Left lung (tissue), 10 donors: ENCODE measurements around the gene TBXA2R. TPM values are rescaled to one million over a fixed set of nuclear protein-coding genes. Genes with fewer than 3 reads are reported as not detected.

Experiments
- ATAC-seq: fragments of 200-7000 bp; cut with Tn5 transposase; one replicate; pipeline ENCODE4 v1.9.1; 2020; ENCODE audit warnings: moderate library complexity
- DNase-seq, 4 donors: peaks; one replicate each; pipeline ENCODE4 v3.0.0-alpha.2; 2013 to 2020
- H3K27ac ChIP-seq, 2 donors: fragments of 200-600 bp; sonication (generic) in 1 of 2; one replicate each; pipeline versions ENCODE4 v1.5.0 to v1.8.0; 2020 to 2021
- H3K27me3 ChIP-seq, 2 donors: fragments of 200-600 bp; sonication (generic) in 1 of 2; one replicate each; pipeline versions ENCODE4 v1.5.0 to v1.8.0; 2020 to 2021
- H3K36me3 ChIP-seq, 2 donors: fragments of 200-600 bp; sonication (generic) in 1 of 2; one replicate each; pipeline versions ENCODE4 v1.5.0 to v1.8.0; 2020 to 2021
- H3K4me1 ChIP-seq, 2 donors: fragments of 200-600 bp; one replicate each; pipeline ENCODE4 v1.8.0; 2021
- H3K4me3 ChIP-seq, 2 donors: fragments of 200-600 bp; sonication (generic) in 1 of 2; one replicate each; pipeline versions ENCODE4 v1.5.0 to v1.8.0; 2020 to 2021; ENCODE audit warnings: mild to moderate bottlenecking in 1 of 2
- H3K9me3 ChIP-seq, 2 donors: fragments of 200-600 bp; sonication (generic) in 1 of 2; one replicate each; pipeline versions ENCODE4 v1.5.0 to v1.8.0; 2020 to 2021
- CTCF ChIP-seq, 2 donors: fragments of 200-600 bp; sonication (generic) in 1 of 2; IDR thresholded peaks; one replicate each; pipeline versions ENCODE4 v1.5.0 to v1.8.0; 2021; ENCODE audit warnings: antibody characterized with exemption in 2 of 2
- intact Hi-C, 2 donors: fragments of 100-400 bp; cut with DNase I; formaldehyde crosslinking; loops; one replicate each; pipeline versions ENCODE4 v1.11.2 to v1.14.2; 2022
- polyA plus RNA-seq, 6 donors: library from polyadenylated mRNA; unstranded; fragments of 120-200 nt; gene quantifications; one replicate each; pipeline ENCODE4 v1.2.1, GENCODE V29; 2013; ENCODE audit not compliant: insufficient read length in 6 of 6
- total RNA-seq, 2 donors: library from RNA; stranded (reverse); fragmentation: NEBNext Ultra II Directional; extraction: Animal tissue kit (Norgen Biotek cat#: 25700); gene quantifications; one replicate each; pipeline ENCODE4 v1.2.1, GENCODE V29; 2021
- donor health status: DM: no; HTN: yes; CAD: no.
- donor health status: DM: no; HTN: no; CAD: no.

TBXA2R gene
- total and polyA plus RNA-seq, 8 donors, result 1.8 to 7.9 (median 3.6) TPM

- Histone ChIP-seq H3K4me3 (no peak overlapping the region), H3K27me3 (no peaks in the 10 kb centered on the region), H3K4me1 (peaks cover 0 to 22% of the 10 kb centered on the region in 2 donors), H3K9me3 (no peaks in the 10 kb centered on the region), H3K36me3 (peaks cover 0 to 67% of the 10 kb centered on the region in 2 donors), H3K27ac (no peak overlapping the region)
- TF ChIP-seq CTCF (IDR thresholded peaks at IDR 0.05), result no peak
- no peak for ATAC-seq
- intact Hi-C loops, result loop anchor here in 1 of 2 donors (10.0 kb wide), 1 partner anchor 69 kb away; no protein-coding TSS in a partner anchor
- DNase-seq, result no peak
Measured at GRCh38 chr19:3545669-3546034, 61.0 kb downstream of the TBXA2R start.

GRCh38 chr19:3544742-3545668, 61.7 kb downstream of the TBXA2R start:
- no peaks in the 10 kb centered on the region for H3K27me3 ChIP-seq
- peaks cover 0 to 22% of the 10 kb centered on the region in 2 donors for H3K4me1 ChIP-seq
- ATAC-seq (peak; percentile 82), DNase-seq (peak in 3 of 4 donors; percentile 44 to 97 (median 72))
- intact Hi-C loops, result loop anchor here in 1 of 2 donors (10.0 kb wide), 1 partner anchor 70 kb away; no protein-coding TSS in a partner anchor
- H3K36me3 ChIP-seq, result peaks cover 0 to 61% of the 10 kb centered on the region in 2 donors
- TF ChIP-seq CTCF (IDR thresholded peaks at IDR 0.05), result peak; percentile 84 to 96
- H3K4me3 ChIP-seq, result no peak overlapping the region
- no peaks in the 10 kb centered on the region for H3K9me3 ChIP-seq
- H3K27ac ChIP-seq, result no peak overlapping the region

Other genes with a start within 250 kb of the TBXA2R start
- gene NFIC, start 240.3 kb downstream of the TBXA2R start, total RNA-seq, result 100 to 1,000 TPM; 138 to 163 TPM
- 10 to 100 TPM; 37.2 to 64.0 (median 51.5) TPM for gene NFIC, start 240.3 kb downstream of the TBXA2R start, polyA plus RNA-seq
- not detected for gene SMIM24, start 126.3 kb downstream of the TBXA2R start, total RNA-seq
- gene SMIM24, start 126.3 kb downstream of the TBXA2R start, polyA plus RNA-seq, result 1 to 10 TPM in 5 of 6 donors, under 1 TPM in 1; 0.78 to 4.6 (median 1.8) TPM
- gene SMIM44, start 123.4 kb downstream of the TBXA2R start, total RNA-seq, result not detected
- not detected for gene SMIM44, start 123.4 kb downstream of the TBXA2R start, polyA plus RNA-seq
- gene DOHH, start 106.2 kb downstream of the TBXA2R start, total RNA-seq, result 10 to 100 TPM; 11.8 to 14.1 TPM
- gene DOHH, start 106.2 kb downstream of the TBXA2R start, polyA plus RNA-seq, result 1 to 10 TPM; 5.8 to 8.2 (median 7.3) TPM
- gene FZR1, start 100.6 kb downstream of the TBXA2R start, total RNA-seq, result 10 to 100 TPM; 33.4 to 39.5 TPM
- 10 to 100 TPM; 42.7 to 56.6 (median 51.4) TPM for gene FZR1, start 100.6 kb downstream of the TBXA2R start, polyA plus RNA-seq
- gene TEKTIP1, start 67.7 kb downstream of the TBXA2R start, total RNA-seq, result 1 to 10 TPM; 2.8 to 3.2 TPM
- 1 to 10 TPM; 3.6 to 7.5 (median 6.0) TPM for gene TEKTIP1, start 67.7 kb downstream of the TBXA2R start, polyA plus RNA-seq
- 10 to 100 TPM; 61.7 to 90.2 TPM for gene MFSD12, start 49.3 kb downstream of the TBXA2R start, total RNA-seq
- 10 to 100 TPM; 32.2 to 56.4 (median 43.2) TPM for gene MFSD12, start 49.3 kb downstream of the TBXA2R start, polyA plus RNA-seq
- gene HMG20B, start 33.9 kb downstream of the TBXA2R start, total RNA-seq, result 10 to 100 TPM; 50.9 to 74.8 TPM
- gene HMG20B, start 33.9 kb downstream of the TBXA2R start, polyA plus RNA-seq, result 100 to 1,000 TPM in 1 of 6 donors, 10 to 100 TPM in 5; 75.3 to 104 (median 90.9) TPM
- 1 to 10 TPM; 3.1 TPM for gene GIPC3, start 21.4 kb downstream of the TBXA2R start, total RNA-seq
- 1 to 10 TPM; 4.0 to 8.5 (median 5.1) TPM for gene GIPC3, start 21.4 kb downstream of the TBXA2R start, polyA plus RNA-seq
- gene CACTIN, start 19.9 kb upstream of the TBXA2R start, total RNA-seq, result 10 to 100 TPM; 19.8 to 21.6 TPM
- 10 to 100 TPM; 21.2 to 33.2 (median 27.8) TPM for gene CACTIN, start 19.9 kb upstream of the TBXA2R start, polyA plus RNA-seq
- gene PIP5K1C, start 93.6 kb upstream of the TBXA2R start, total RNA-seq, result 10 to 100 TPM; 38.7 to 42.2 TPM
- 10 to 100 TPM; 20.2 to 31.0 (median 25.5) TPM for gene PIP5K1C, start 93.6 kb upstream of the TBXA2R start, polyA plus RNA-seq
- 10 to 100 TPM; 33.8 to 36.2 TPM for gene TJP3, start 101.5 kb upstream of the TBXA2R start, total RNA-seq
- gene TJP3, start 101.5 kb upstream of the TBXA2R start, polyA plus RNA-seq, result 10 to 100 TPM; 11.2 to 17.9 (median 15.1) TPM
- gene APBA3, start 154.8 kb upstream of the TBXA2R start, total RNA-seq, result 10 to 100 TPM; 22.1 to 24.7 TPM
- gene APBA3, start 154.8 kb upstream of the TBXA2R start, polyA plus RNA-seq, result 10 to 100 TPM; 15.5 to 21.9 (median 18.6) TPM
- gene MRPL54, start 155.8 kb upstream of the TBXA2R start, total RNA-seq, result 10 to 100 TPM; 52.4 to 59.1 TPM
- gene MRPL54, start 155.8 kb upstream of the TBXA2R start, polyA plus RNA-seq, result 10 to 100 TPM; 24.4 to 33.6 (median 29.7) TPM
- not detected for gene RAX2, start 165.4 kb upstream of the TBXA2R start, total RNA-seq
- under 1 TPM in 1 of 6 donors, not detected in 5; 0.08 TPM for gene RAX2, start 165.4 kb upstream of the TBXA2R start, polyA plus RNA-seq
- 1 to 10 TPM; 6.6 to 9.1 TPM for gene MATK, start 179.5 kb upstream of the TBXA2R start, total RNA-seq
- 1 to 10 TPM; 1.1 to 2.9 (median 1.6) TPM for gene MATK, start 179.5 kb upstream of the TBXA2R start, polyA plus RNA-seq